Cardiac muscle cell (in vitro differentiated cells and primary cell): ENCODE results near the gene CRAMP1. TPM values are rescaled to one million over a fixed set of nuclear protein-coding genes. Genes with fewer than 3 reads are reported as not detected.

ENCODE experiments used
- DNase-seq, 2 donors: peaks; one replicate each; pipeline versions ENCODE4 v3.0.0 to v3.0.0-alpha.2; 2010 to 2017; ENCODE audit warnings: low read depth in 1 of 2, low spot score in 1 of 2
- H3K27ac ChIP-seq: fragments of 200-600 bp; sonication (generic); 2 replicates; pipeline ENCODE4 v1.5.1; 2016
- H3K27me3 ChIP-seq: fragments of 200-600 bp; sonication (generic); 2 replicates; pipeline ENCODE4 v1.6.0; 2016; ENCODE audit warnings: control low read depth
- H3K36me3 ChIP-seq: fragments of 200-600 bp; sonication (generic); 2 replicates; pipeline ENCODE4 v1.5.1; 2016; ENCODE audit warnings: control low read depth
- H3K4me1 ChIP-seq: fragments of 200-600 bp; sonication (generic); 2 replicates; pipeline ENCODE4 v1.8.1; 2017; ENCODE audit warnings: low read depth, mild to moderate bottlenecking, mixed run types
- H3K4me3 ChIP-seq: fragments of 200-600 bp; sonication (generic); 2 replicates; pipeline ENCODE4 v1.5.1; 2016; ENCODE audit warnings: mild to moderate bottlenecking
- H3K9me3 ChIP-seq: fragments of 200-600 bp; sonication (generic); 2 replicates; pipeline ENCODE4 v1.5.1; 2017; ENCODE audit warnings: low read depth, mild to moderate bottlenecking, control low read depth
- CTCF ChIP-seq: IDR thresholded peaks from 2 replicates; pipeline ENCODE4 v1.5.1; 2012; ENCODE audit warnings: low read depth, mild to moderate bottlenecking, low read length
- polyA plus RNA-seq: library from polyadenylated mRNA; unstranded; fragments of >200 nt; fragmentation: Nextera tagmentation; extraction: Ambion mirVana; gene quantifications from 2 replicates; pipeline ENCODE4 v1.2.1, GENCODE V29; 2016
- total RNA-seq: library from RNA; depleted of rRNA; stranded (reverse); fragments of >200 nt; gene quantifications from 2 replicates; pipeline ENCODE4 v1.2.3, GENCODE V29; 2016

CRAMP1 gene
- total and polyA plus RNA-seq, 2 experiments from 2014 or later, result 7.7 to 15.3 TPM

GRCh38 chr16:1615761-1616160, 3.6 kb downstream of the CRAMP1 start:
- Histone ChIP-seq H3K9me3 (no peaks in the 10 kb centered on the region), H3K4me3 (peak overlapping the region; percentile 77), H3K4me1 (peaks cover 17% of the 10 kb centered on the region), H3K27me3 (no peaks in the 10 kb centered on the region), H3K27ac (no peak overlapping the region), H3K36me3 (peaks cover 20% of the 10 kb centered on the region)
- no peak for DNase-seq
- no peak for TF ChIP-seq CTCF

GRCh38 chr16:1619976-1620375, 7.8 kb downstream of the CRAMP1 start:
- H3K27me3 ChIP-seq, result no peaks in the 10 kb centered on the region
- no peak overlapping the region for H3K4me3 ChIP-seq
- no peak for TF ChIP-seq CTCF
- H3K9me3 ChIP-seq, result no peaks in the 10 kb centered on the region
- peaks cover 20% of the 10 kb centered on the region for H3K36me3 ChIP-seq
- H3K27ac ChIP-seq, result no peak overlapping the region
- no peak for DNase-seq
- H3K4me1 ChIP-seq, result peaks cover 11% of the 10 kb centered on the region

- Histone ChIP-seq H3K27ac (no peak overlapping the region), H3K9me3 (no peaks in the 10 kb centered on the region), H3K27me3 (no peaks in the 10 kb centered on the region), H3K4me1 (peaks cover 8% of the 10 kb centered on the region), H3K4me3 (no peak overlapping the region), H3K36me3 (peaks cover 20% of the 10 kb centered on the region)
- no peak for TF ChIP-seq CTCF
- no peak for DNase-seq
These were observed 8.2 kb downstream of the CRAMP1 start for GRCh38 chr16:1620391-1620790.

- TF ChIP-seq CTCF, result no peak
- no peak for DNase-seq
- no peaks in the 10 kb centered on the region for H3K9me3 ChIP-seq
- H3K4me3 ChIP-seq, result no peak overlapping the region
- H3K27me3 ChIP-seq, result no peaks in the 10 kb centered on the region
- no peaks in the 10 kb centered on the region for H3K4me1 ChIP-seq
- no peak overlapping the region for H3K27ac ChIP-seq
- H3K36me3 ChIP-seq, result peaks cover 20% of the 10 kb centered on the region
These were observed 9.7 kb downstream of the CRAMP1 start for GRCh38 chr16:1621851-1622250.

- Histone ChIP-seq H3K27ac (peak overlapping the region; percentile 20), H3K4me3 (no peak overlapping the region), H3K36me3 (no peaks in the 10 kb centered on the region), H3K4me1 (no peaks in the 10 kb centered on the region), H3K9me3 (no peaks in the 10 kb centered on the region), H3K27me3 (no peaks in the 10 kb centered on the region)
- no peak for DNase-seq
- no peak for TF ChIP-seq CTCF
These were observed 14.2 kb downstream of the CRAMP1 start for GRCh38 chr16:1626327-1626726.

GRCh38 chr16:1626776-1627175, 14.6 kb downstream of the CRAMP1 start:
- H3K27ac ChIP-seq, result no peak overlapping the region
- no peaks in the 10 kb centered on the region for H3K9me3 ChIP-seq
- no peaks in the 10 kb centered on the region for H3K4me1 ChIP-seq
- no peaks in the 10 kb centered on the region for H3K27me3 ChIP-seq
- H3K4me3 ChIP-seq, result no peak overlapping the region
- H3K36me3 ChIP-seq, result no peaks in the 10 kb centered on the region
- TF ChIP-seq CTCF, result no peak
- DNase-seq, result no peak
